D721Med (cell line): ENCODE measurements around the gene ZDHHC14.

ENCODE experiments used
- DNase-seq: peaks from one replicate; pipeline ENCODE4 v3.0.0; 2011; ENCODE audit warnings: low spot score; ENCODE audit not compliant: insufficient read length
- FAIRE-seq: peaks from 2 replicates; lab custom pipeline; 2011; peaks lifted over from hg19 to GRCh38; lab: Jason Lieb, UNC
- CTCF ChIP-seq: IDR thresholded peaks from 2 replicates; pipeline ENCODE4 v1.5.1; 2012; ENCODE audit warnings: mild to moderate bottlenecking, control low read depth; ENCODE audit not compliant: insufficient read depth; ENCODE audit errors: missing control alignments

The ZDHHC14 gene

GRCh38 chr6:157681041-157681650, 300.2 kb downstream of the ZDHHC14 start:
- no peak for FAIRE-seq
- TF ChIP-seq CTCF: no peak
- no peak for DNase-seq

GRCh38 chr6:157682856-157683481, 302.0 kb downstream of the ZDHHC14 start:
- FAIRE-seq (no peak), DNase-seq (no peak)
- TF ChIP-seq CTCF: no peak

- DNase-seq (no peak), FAIRE-seq (no peak)
- TF ChIP-seq CTCF: no peak
Observed at GRCh38 chr6:157683707-157684106, 302.7 kb downstream of the ZDHHC14 start.

- no peak for FAIRE-seq
Observed at GRCh38 chr6:157684620-157685299, 303.8 kb downstream of the ZDHHC14 start.

GRCh38 chr6:157685596-157686280, 304.7 kb downstream of the ZDHHC14 start:
- FAIRE-seq (no peak), DNase-seq (no peak)
- TF ChIP-seq CTCF: no peak

More at GRCh38 chr6:157684620-157685299, 303.8 kb downstream of the ZDHHC14 start:
- no peak for DNase-seq
- no peak for TF ChIP-seq CTCF

GRCh38 chr6:157688275-157688959, 307.4 kb downstream of the ZDHHC14 start:
- no peak for TF ChIP-seq CTCF
- no peak for FAIRE-seq
- no peak for DNase-seq
